C4-2B (cell line): ENCODE measurements around the gene ZFR2.

Experiments used
- CTCF ChIP-seq: fragments of 450-650 bp; conservative IDR thresholded peaks from 2 replicates; pipeline ENCODE4 v1.5.1; 2017; ENCODE audit warnings: mild to moderate bottlenecking
- ZFX ChIP-seq: fragments of 450-650 bp; IDR thresholded peaks from 2 replicates; pipeline ENCODE4 v1.6.1; 2017

GRCh38 chr19:3819989-3820388 is 48.8 kb downstream of the ZFR2 start:
- TF ChIP-seq CTCF, result no peak
- TF ChIP-seq ZFX, result no peak
